Measurements from ENCODE around the gene RHBG.

DNA sequence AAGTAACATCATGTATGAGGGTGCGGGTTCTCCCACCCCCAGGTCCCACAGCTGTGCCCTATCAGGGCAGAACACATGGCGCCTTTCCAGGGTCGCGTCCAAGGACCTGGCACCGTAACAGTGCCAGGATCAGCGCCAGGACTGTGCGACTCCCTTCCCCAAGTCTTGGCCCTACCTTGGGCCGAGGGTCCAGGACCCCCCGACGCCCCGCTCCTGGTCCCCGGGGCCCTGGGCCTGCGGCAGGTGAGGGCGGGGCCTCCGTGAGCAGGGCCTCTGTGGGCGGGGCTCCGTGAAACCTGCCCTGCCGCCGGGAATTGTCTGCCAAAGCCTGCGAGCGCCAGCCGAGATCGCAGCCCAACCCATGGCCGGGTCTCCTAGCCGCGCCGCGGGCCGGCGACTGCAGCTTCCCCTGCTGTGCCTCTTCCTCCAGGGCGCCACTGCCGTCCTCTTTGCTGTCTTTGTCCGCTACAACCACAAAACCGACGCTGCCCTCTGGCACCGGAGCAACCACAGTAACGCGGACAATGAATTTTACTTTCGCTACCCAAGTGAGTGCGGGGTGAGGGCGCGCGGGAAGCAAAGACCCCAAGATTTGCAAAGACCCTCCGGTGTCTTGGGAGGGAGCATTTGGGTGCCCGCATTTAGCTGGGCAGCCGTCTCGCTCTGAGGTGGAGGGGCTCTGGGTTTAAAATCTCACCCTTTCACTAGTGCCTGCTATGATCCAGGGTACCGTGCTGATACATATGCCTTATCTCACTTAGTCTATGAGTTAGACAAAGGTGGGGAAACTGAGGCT lies at the start of gene RHBG:
- TF ChIP-seq, protein P1, sequence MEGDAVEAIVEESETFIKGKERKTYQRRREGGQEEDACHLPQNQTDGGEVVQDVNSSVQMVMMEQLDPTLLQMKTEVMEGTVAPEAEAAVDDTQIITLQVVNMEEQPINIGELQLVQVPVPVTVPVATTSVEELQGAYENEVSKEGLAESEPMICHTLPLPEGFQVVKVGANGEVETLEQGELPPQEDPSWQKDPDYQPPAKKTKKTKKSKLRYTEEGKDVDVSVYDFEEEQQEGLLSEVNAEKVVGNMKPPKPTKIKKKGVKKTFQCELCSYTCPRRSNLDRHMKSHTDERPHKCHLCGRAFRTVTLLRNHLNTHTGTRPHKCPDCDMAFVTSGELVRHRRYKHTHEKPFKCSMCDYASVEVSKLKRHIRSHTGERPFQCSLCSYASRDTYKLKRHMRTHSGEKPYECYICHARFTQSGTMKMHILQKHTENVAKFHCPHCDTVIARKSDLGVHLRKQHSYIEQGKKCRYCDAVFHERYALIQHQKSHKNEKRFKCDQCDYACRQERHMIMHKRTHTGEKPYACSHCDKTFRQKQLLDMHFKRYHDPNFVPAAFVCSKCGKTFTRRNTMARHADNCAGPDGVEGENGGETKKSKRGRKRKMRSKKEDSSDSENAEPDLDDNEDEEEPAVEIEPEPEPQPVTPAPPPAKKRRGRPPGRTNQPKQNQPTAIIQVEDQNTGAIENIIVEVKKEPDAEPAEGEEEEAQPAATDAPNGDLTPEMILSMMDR (conservative IDR thresholded peaks at IDR 0.05; ENCODE audit: low read depth in 2 of 2) = no peak
- no peak for TF ChIP-seq EZH2 (IDR thresholded peaks at IDR 0.05; ENCODE audit: low read depth, unreplicated experiment)
- peak; percentile 64; the same call in 1 of the 2 replicates for TF ChIP-seq POLR2AphosphoS5 (IDR thresholded peaks at IDR 0.05; ENCODE audit: low read depth)
- TF ChIP-seq, protein P2, sequence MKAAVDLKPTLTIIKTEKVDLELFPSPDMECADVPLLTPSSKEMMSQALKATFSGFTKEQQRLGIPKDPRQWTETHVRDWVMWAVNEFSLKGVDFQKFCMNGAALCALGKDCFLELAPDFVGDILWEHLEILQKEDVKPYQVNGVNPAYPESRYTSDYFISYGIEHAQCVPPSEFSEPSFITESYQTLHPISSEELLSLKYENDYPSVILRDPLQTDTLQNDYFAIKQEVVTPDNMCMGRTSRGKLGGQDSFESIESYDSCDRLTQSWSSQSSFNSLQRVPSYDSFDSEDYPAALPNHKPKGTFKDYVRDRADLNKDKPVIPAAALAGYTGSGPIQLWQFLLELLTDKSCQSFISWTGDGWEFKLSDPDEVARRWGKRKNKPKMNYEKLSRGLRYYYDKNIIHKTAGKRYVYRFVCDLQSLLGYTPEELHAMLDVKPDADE (IDR thresholded peaks at IDR 0.05) = no peak
- no peak for TF ChIP-seq CREB1 (CRISPR knock-in tag; IDR thresholded peaks at IDR 0.05; ENCODE audit: low read depth)
- no peak for TF ChIP-seq ZNF114 (CRISPR knock-in tag; IDR thresholded peaks at IDR 0.05)
- TF ChIP-seq, protein P3, sequence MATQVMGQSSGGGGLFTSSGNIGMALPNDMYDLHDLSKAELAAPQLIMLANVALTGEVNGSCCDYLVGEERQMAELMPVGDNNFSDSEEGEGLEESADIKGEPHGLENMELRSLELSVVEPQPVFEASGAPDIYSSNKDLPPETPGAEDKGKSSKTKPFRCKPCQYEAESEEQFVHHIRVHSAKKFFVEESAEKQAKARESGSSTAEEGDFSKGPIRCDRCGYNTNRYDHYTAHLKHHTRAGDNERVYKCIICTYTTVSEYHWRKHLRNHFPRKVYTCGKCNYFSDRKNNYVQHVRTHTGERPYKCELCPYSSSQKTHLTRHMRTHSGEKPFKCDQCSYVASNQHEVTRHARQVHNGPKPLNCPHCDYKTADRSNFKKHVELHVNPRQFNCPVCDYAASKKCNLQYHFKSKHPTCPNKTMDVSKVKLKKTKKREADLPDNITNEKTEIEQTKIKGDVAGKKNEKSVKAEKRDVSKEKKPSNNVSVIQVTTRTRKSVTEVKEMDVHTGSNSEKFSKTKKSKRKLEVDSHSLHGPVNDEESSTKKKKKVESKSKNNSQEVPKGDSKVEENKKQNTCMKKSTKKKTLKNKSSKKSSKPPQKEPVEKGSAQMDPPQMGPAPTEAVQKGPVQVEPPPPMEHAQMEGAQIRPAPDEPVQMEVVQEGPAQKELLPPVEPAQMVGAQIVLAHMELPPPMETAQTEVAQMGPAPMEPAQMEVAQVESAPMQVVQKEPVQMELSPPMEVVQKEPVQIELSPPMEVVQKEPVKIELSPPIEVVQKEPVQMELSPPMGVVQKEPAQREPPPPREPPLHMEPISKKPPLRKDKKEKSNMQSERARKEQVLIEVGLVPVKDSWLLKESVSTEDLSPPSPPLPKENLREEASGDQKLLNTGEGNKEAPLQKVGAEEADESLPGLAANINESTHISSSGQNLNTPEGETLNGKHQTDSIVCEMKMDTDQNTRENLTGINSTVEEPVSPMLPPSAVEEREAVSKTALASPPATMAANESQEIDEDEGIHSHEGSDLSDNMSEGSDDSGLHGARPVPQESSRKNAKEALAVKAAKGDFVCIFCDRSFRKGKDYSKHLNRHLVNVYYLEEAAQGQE (IDR thresholded peaks at IDR 0.05; ENCODE audit: unreplicated experiment) = no peak
- no peak for TF ChIP-seq JUNB (IDR thresholded peaks at IDR 0.05; ENCODE audit: unreplicated experiment)
- TF ChIP-seq EZH2phosphoT487 (IDR thresholded peaks at IDR 0.05; ENCODE audit: unreplicated experiment) = no peak
- no peak for TF ChIP-seq ZNF331 (CRISPR knock-in tag; IDR thresholded peaks at IDR 0.05; ENCODE audit: low read depth)
- no peak for TF ChIP-seq NANOG (IDR thresholded peaks at IDR 0.05; ENCODE audit: borderline replicate concordance)
- TF ChIP-seq STAT1 (IDR thresholded peaks at IDR 0.05; ENCODE audit: unreplicated experiment) = no peak
- TF ChIP-seq, protein P4, sequence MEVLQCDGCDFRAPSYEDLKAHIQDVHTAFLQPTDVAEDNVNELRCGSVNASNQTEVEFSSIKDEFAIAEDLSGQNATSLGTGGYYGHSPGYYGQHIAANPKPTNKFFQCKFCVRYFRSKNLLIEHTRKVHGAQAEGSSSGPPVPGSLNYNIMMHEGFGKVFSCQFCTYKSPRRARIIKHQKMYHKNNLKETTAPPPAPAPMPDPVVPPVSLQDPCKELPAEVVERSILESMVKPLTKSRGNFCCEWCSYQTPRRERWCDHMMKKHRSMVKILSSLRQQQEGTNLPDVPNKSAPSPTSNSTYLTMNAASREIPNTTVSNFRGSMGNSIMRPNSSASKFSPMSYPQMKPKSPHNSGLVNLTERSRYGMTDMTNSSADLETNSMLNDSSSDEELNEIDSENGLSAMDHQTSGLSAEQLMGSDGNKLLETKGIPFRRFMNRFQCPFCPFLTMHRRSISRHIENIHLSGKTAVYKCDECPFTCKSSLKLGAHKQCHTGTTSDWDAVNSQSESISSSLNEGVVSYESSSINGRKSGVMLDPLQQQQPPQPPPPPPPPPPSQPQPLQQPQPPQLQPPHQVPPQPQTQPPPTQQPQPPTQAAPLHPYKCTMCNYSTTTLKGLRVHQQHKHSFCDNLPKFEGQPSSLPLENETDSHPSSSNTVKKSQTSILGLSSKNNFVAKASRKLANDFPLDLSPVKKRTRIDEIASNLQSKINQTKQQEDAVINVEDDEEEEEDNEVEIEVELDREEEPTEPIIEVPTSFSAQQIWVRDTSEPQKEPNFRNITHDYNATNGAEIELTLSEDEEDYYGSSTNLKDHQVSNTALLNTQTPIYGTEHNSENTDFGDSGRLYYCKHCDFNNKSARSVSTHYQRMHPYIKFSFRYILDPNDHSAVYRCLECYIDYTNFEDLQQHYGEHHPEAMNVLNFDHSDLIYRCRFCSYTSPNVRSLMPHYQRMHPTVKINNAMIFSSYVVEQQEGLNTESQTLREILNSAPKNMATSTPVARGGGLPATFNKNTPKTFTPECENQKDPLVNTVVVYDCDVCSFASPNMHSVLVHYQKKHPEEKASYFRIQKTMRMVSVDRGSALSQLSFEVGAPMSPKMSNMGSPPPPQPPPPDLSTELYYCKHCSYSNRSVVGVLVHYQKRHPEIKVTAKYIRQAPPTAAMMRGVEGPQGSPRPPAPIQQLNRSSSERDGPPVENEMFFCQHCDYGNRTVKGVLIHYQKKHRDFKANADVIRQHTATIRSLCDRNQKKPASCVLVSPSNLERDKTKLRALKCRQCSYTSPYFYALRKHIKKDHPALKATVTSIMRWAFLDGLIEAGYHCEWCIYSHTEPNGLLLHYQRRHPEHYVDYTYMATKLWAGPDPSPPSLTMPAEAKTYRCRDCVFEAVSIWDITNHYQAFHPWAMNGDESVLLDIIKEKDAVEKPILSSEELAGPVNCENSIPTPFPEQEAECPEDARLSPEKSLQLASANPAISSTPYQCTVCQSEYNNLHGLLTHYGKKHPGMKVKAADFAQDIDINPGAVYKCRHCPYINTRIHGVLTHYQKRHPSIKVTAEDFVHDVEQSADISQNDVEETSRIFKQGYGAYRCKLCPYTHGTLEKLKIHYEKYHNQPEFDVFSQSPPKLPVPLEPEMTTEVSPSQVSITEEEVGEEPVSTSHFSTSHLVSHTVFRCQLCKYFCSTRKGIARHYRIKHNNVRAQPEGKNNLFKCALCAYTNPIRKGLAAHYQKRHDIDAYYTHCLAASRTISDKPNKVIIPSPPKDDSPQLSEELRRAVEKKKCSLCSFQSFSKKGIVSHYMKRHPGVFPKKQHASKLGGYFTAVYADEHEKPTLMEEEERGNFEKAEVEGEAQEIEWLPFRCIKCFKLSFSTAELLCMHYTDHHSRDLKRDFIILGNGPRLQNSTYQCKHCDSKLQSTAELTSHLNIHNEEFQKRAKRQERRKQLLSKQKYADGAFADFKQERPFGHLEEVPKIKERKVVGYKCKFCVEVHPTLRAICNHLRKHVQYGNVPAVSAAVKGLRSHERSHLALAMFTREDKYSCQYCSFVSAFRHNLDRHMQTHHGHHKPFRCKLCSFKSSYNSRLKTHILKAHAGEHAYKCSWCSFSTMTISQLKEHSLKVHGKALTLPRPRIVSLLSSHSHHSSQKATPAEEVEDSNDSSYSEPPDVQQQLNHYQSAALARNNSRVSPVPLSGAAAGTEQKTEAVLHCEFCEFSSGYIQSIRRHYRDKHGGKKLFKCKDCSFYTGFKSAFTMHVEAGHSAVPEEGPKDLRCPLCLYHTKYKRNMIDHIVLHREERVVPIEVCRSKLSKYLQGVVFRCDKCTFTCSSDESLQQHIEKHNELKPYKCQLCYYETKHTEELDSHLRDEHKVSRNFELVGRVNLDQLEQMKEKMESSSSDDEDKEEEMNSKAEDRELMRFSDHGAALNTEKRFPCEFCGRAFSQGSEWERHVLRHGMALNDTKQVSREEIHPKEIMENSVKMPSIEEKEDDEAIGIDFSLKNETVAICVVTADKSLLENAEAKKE (CRISPR knock-in tag; IDR thresholded peaks at IDR 0.05) = no peak

Data from GM23338 (cell line).